Endothelial cell of umbilical vein (primary cell): ENCODE measurements around the gene LHFPL2. TPM values are rescaled to one million over a fixed set of nuclear protein-coding genes. Genes with fewer than 3 reads are reported as not detected.

Experiments used
- BruUV-seq: library from RNA; stranded (reverse); fragments of 400-500 nt; replicated peaks from 2 replicates; lab custom pipeline; 2021; lab: Mats Ljungman, UMichigan
- CTCF ChIA-PET: fragments of 300-600, 350-600 bp; sonication (Branson Sonifier 250); formaldehyde crosslinking; loops from one replicate; lab custom pipeline; 2021; ENCODE audit warnings: antibody characterized with exemption, inconsistent platforms; lab: Charles Lee
- POLR2A ChIA-PET: fragments of 300-600, 350-600 bp; sonication (Branson Sonifier 250); formaldehyde crosslinking; loops from one replicate; lab custom pipeline; 2021; ENCODE audit warnings: antibody characterized with exemption, inconsistent platforms; lab: Charles Lee
- DNase-seq: peaks from one replicate; pipeline ENCODE4 v3.0.0-alpha.2; 2011; ENCODE audit warnings: low read depth, low spot score
- FAIRE-seq: peaks from 2 replicates; lab custom pipeline; 2011; peaks lifted over from hg19 to GRCh38; lab: Jason Lieb, UNC
- H2AFZ ChIP-seq: 2 replicates; pipeline ENCODE4 v1.6.0; 2012; ENCODE audit warnings: low read depth, low read length, control low read depth, inconsistent platforms
- H3K27ac ChIP-seq: 2 replicates; pipeline ENCODE4 v1.5.1; 2011; ENCODE audit warnings: low read depth, mild to moderate bottlenecking, control low read depth, low read length, moderate library complexity; ENCODE audit not compliant: insufficient read depth
- H3K27me3 ChIP-seq, 2 experiments: 2 replicates each; pipeline versions ENCODE4 v1.6.0 to v1.6.1; 2011; ENCODE audit warnings: low read length in 2 of 2, mixed read lengths in 1 of 2; ENCODE audit not compliant: control insufficient read depth in 2 of 2, insufficient read depth in 2 of 2
- H3K36me3 ChIP-seq, 2 experiments: 2 replicates in 1 of 2; 3 replicates in 1 of 2; pipeline ENCODE4 v1.5.1; 2011; ENCODE audit warnings: low read length in 2 of 2, mild to moderate bottlenecking in 1 of 2, moderate library complexity in 1 of 2; ENCODE audit not compliant: control insufficient read depth in 2 of 2, insufficient read depth in 2 of 2; ENCODE audit errors: extremely low read depth in 1 of 2
- H3K4me1 ChIP-seq: 3 replicates; pipeline ENCODE4 v1.5.1; 2011; ENCODE audit warnings: mild to moderate bottlenecking, low read length; ENCODE audit not compliant: control insufficient read depth, insufficient read depth; ENCODE audit errors: extremely low read depth
- H3K4me2 ChIP-seq: 2 replicates; pipeline ENCODE4 v1.6.1; 2011; ENCODE audit warnings: low read length, control low read depth, mixed read lengths; ENCODE audit not compliant: insufficient read depth
- H3K4me3 ChIP-seq, 3 experiments: fragments of 200-600 bp in 1 of 3; sonication (generic), shearing (Covaris generic) in 1 of 3; replicated peaks in 1 of 3; 2 replicates each; pipeline ENCODE4 v1.5.1; 2011 to 2016; ENCODE audit warnings: control low read depth in 3 of 3, low read length in 3 of 3, mild to moderate bottlenecking in 2 of 3, inconsistent platforms in 1 of 3, low read depth in 1 of 3, moderate library complexity in 1 of 3; ENCODE audit not compliant: insufficient read depth in 1 of 3
- H3K79me2 ChIP-seq: 2 replicates; pipeline ENCODE4 v1.6.0; 2012; ENCODE audit warnings: low read length, inconsistent platforms; ENCODE audit not compliant: control insufficient read depth, insufficient read depth
- H3K9ac ChIP-seq: replicated peaks from 2 replicates; pipeline ENCODE3; 2011; ENCODE audit warnings: low read length, control low read depth; ENCODE audit not compliant: insufficient read depth; ENCODE audit errors: extremely low read depth
- H3K9me1 ChIP-seq: replicated peaks from 3 replicates; pipeline ENCODE4 v1.6.0; 2011; ENCODE audit warnings: mild to moderate bottlenecking, low read length; ENCODE audit not compliant: control insufficient read depth, insufficient read depth; ENCODE audit errors: extremely low read depth
- H3K9me3 ChIP-seq: replicated peaks from 2 replicates; pipeline ENCODE4 v1.5.1; 2012; ENCODE audit warnings: low read length, inconsistent platforms; ENCODE audit not compliant: control insufficient read depth, insufficient read depth
- H4K20me1 ChIP-seq: replicated peaks from 2 replicates; pipeline ENCODE3; 2011; ENCODE audit warnings: mild to moderate bottlenecking, low read length; ENCODE audit not compliant: control insufficient read depth, insufficient read depth; ENCODE audit errors: extremely low read depth
- EZH2 ChIP-seq: IDR thresholded peaks from 2 replicates; pipeline ENCODE4 v1.6.1; 2012; ENCODE audit warnings: borderline replicate concordance, low read depth, mild to moderate bottlenecking, moderate library complexity, low read length, inconsistent platforms; ENCODE audit not compliant: severe bottlenecking
- FOS ChIP-seq: IDR thresholded peaks from 2 replicates; pipeline ENCODE4 v1.6.1; 2011; ENCODE audit warnings: mild to moderate bottlenecking, low read length, moderate library complexity, borderline replicate concordance; ENCODE audit not compliant: insufficient read depth
- GATA2 ChIP-seq: IDR thresholded peaks from 2 replicates; pipeline ENCODE4 v1.7.0; 2011; ENCODE audit warnings: low read depth, mild to moderate bottlenecking, moderate library complexity, mixed read lengths, low read length; ENCODE audit not compliant: insufficient read length, insufficient read depth
- JUN ChIP-seq: IDR thresholded peaks from 2 replicates; pipeline ENCODE4 v1.6.1; 2011; ENCODE audit warnings: borderline replicate concordance, low read depth; ENCODE audit not compliant: insufficient read length, insufficient read depth
- MYC ChIP-seq: IDR thresholded peaks from one replicate; pipeline ENCODE4 v1.6.1; 2011; ENCODE audit warnings: mild to moderate bottlenecking, low read depth, low read length
- POLR2A ChIP-seq: IDR thresholded peaks from 2 replicates; pipeline ENCODE4 v1.6.1; 2012; ENCODE audit warnings: low read depth, mild to moderate bottlenecking, control low read depth, low read length
- POLR2AphosphoS5 ChIP-seq: IDR thresholded peaks from 2 replicates; pipeline ENCODE4 v1.6.1; 2012; ENCODE audit warnings: low read depth, mild to moderate bottlenecking, control low read depth, low read length, moderate library complexity; ENCODE audit not compliant: insufficient read depth
- dilution Hi-C: fragments of 300-500 bp; cut with MboI; formaldehyde crosslinking; loops from one replicate; pipeline ENCODE4 v1.15.0; 2019; ENCODE audit warnings: low sequenced_read_pairs; ENCODE audit not compliant: extremely low pct_ligation_motif_present
- intact Hi-C: fragments of 100-400 bp; cut with micrococcal nuclease; formaldehyde crosslinking; loops from one replicate; pipeline ENCODE4 v1.10.0; 2022
- polyA plus RNA-seq, 4 experiments: library from polyadenylated mRNA; depleted of rRNA in 3 of 4; stranded (reverse) in 3 of 4; unstranded in 1 of 4; fragments of >200 nt; gene quantifications; 2 replicates each; pipeline versions ENCODE4 v1.2.1 to v1.2.3, GENCODE V29; 2011 to 2012; ENCODE audit warnings: missing spikeins in 1 of 4
- total RNA-seq: library from RNA; stranded (reverse); gene quantifications from 2 replicates; pipeline ENCODE4 v1.2.3, GENCODE V29; 2021
- TF ChIP-seq, protein P1 (sequence below), 2 donors: IDR thresholded peaks; 1 replicate in 1 of 2; 2 replicates in 1 of 2; pipeline ENCODE4 v1.5.1; 2011; ENCODE audit warnings: low read length in 2 of 2, mild to moderate bottlenecking in 2 of 2, moderate library complexity in 2 of 2, control low read depth in 1 of 2, inconsistent platforms in 1 of 2, low read depth in 1 of 2; ENCODE audit not compliant: insufficient read depth in 1 of 2; ENCODE audit errors: extremely low read depth in 1 of 2
- TF ChIP-seq, protein P2 (sequence below): IDR thresholded peaks from 2 replicates; pipeline ENCODE4 v1.6.1; 2011; ENCODE audit not compliant: insufficient read depth, insufficient read length

Gene LHFPL2
- total and polyA plus RNA-seq, 2 donors (not counting 3 experiments of a cell fraction or from before 2014, with no cell fraction given), result 9.6 to 36.3 TPM

DNA sequence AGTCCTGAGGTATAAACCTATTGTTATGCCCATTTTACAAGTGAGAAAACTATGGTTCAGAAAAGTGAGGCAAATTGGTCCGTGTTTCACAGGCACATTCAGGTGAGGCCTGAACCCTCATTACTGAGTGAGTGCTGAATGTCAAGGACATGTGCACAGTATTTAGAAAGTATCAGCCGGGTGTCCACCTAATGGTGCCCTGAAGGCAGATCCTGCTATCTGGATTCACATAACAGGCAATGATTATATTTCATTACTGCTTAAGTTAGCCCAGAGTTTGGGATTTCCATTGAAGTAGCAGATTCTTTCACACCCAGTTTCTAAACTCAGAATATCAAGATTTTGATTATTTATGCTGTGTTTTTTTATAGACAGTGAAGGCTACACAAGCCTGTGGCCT lies 142.7 kb downstream of the LHFPL2 start:
- Histone ChIP-seq H3K9me3 (no peaks in the 10 kb centered on the region), H3K27me3 (no peaks in the 10 kb centered on the region), H3K36me3 (peaks cover 0 to 2% of the 10 kb centered on the region in 2 experiments), H3K9me1 (no peaks in the 10 kb centered on the region), H3K27ac (no peak overlapping the region), H3K4me3 (no peak overlapping the region), H4K20me1 (no peaks in the 10 kb centered on the region), H3K9ac (no peak overlapping the region), H3K4me1 (peaks cover 26% of the 10 kb centered on the region), H2AFZ (no peak overlapping the region), H3K4me2 (no peak overlapping the region), H3K79me2 (peaks cover 2% of the 10 kb centered on the region)
- ChIA-PET POLR2A (interaction anchor here (1.3 to 1.5 kb wide), 2 partner anchors 10 to 16 kb away, joined by 4 read pairs; no protein-coding TSS in a partner anchor), CTCF (interaction anchor here (0.8 to 2.1 kb wide), 17 partner anchors 9 to 394 kb away, joined by 3 to 24 read pairs (median 5); no protein-coding TSS in a partner anchor)
- intact Hi-C loops, result loop anchor here (1.0 to 2.0 kb wide), 4 partner anchors 12 to 132 kb away; no protein-coding TSS in a partner anchor
- FAIRE-seq, result no peak
- no peak for TF ChIP-seq GATA2
- TF ChIP-seq, protein P1, sequence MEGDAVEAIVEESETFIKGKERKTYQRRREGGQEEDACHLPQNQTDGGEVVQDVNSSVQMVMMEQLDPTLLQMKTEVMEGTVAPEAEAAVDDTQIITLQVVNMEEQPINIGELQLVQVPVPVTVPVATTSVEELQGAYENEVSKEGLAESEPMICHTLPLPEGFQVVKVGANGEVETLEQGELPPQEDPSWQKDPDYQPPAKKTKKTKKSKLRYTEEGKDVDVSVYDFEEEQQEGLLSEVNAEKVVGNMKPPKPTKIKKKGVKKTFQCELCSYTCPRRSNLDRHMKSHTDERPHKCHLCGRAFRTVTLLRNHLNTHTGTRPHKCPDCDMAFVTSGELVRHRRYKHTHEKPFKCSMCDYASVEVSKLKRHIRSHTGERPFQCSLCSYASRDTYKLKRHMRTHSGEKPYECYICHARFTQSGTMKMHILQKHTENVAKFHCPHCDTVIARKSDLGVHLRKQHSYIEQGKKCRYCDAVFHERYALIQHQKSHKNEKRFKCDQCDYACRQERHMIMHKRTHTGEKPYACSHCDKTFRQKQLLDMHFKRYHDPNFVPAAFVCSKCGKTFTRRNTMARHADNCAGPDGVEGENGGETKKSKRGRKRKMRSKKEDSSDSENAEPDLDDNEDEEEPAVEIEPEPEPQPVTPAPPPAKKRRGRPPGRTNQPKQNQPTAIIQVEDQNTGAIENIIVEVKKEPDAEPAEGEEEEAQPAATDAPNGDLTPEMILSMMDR (IDR thresholded peaks at IDR 0.05; ENCODE audit: extremely low read depth in 1 of 2, insufficient read depth in 1 of 2, low read depth in 1 of 2, low read length in 2 of 2), result no peak
- no peak for TF ChIP-seq JUN
- TF ChIP-seq EZH2, result no peak
- no peak for TF ChIP-seq FOS
- TF ChIP-seq POLR2AphosphoS5, result no peak
- TF ChIP-seq POLR2A, result no peak
- TF ChIP-seq, protein P2, sequence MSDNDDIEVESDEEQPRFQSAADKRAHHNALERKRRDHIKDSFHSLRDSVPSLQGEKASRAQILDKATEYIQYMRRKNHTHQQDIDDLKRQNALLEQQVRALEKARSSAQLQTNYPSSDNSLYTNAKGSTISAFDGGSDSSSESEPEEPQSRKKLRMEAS, result no peak
- TF ChIP-seq MYC, result no peak
- dilution Hi-C loops, result no loop called here
- no peak for DNase-seq
- BruUV-seq, result no TSS peak
